Measurements from ENCODE around the gene PC.
A peak's percentile ranks its signal among the peaks of the same experiment; 100 is the strongest.

The PC gene

GRCh38 chr11:66904055-66904454 lies 54.1 kb downstream of the PC start:
- TF ChIP-seq, protein P1, sequence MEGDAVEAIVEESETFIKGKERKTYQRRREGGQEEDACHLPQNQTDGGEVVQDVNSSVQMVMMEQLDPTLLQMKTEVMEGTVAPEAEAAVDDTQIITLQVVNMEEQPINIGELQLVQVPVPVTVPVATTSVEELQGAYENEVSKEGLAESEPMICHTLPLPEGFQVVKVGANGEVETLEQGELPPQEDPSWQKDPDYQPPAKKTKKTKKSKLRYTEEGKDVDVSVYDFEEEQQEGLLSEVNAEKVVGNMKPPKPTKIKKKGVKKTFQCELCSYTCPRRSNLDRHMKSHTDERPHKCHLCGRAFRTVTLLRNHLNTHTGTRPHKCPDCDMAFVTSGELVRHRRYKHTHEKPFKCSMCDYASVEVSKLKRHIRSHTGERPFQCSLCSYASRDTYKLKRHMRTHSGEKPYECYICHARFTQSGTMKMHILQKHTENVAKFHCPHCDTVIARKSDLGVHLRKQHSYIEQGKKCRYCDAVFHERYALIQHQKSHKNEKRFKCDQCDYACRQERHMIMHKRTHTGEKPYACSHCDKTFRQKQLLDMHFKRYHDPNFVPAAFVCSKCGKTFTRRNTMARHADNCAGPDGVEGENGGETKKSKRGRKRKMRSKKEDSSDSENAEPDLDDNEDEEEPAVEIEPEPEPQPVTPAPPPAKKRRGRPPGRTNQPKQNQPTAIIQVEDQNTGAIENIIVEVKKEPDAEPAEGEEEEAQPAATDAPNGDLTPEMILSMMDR (IDR thresholded peaks at IDR 0.05; ENCODE audit: extremely low read depth, insufficient read depth, missing control alignments) = no peak
- in situ Hi-C loops (cut with MboI; ENCODE audit: low pct_unique_long_range_greater_than_20kb, low sequenced_read_pairs, unreplicated experiment) = no loop called here
- no peak for DNase-seq (ENCODE audit: low spot score)

DNA sequence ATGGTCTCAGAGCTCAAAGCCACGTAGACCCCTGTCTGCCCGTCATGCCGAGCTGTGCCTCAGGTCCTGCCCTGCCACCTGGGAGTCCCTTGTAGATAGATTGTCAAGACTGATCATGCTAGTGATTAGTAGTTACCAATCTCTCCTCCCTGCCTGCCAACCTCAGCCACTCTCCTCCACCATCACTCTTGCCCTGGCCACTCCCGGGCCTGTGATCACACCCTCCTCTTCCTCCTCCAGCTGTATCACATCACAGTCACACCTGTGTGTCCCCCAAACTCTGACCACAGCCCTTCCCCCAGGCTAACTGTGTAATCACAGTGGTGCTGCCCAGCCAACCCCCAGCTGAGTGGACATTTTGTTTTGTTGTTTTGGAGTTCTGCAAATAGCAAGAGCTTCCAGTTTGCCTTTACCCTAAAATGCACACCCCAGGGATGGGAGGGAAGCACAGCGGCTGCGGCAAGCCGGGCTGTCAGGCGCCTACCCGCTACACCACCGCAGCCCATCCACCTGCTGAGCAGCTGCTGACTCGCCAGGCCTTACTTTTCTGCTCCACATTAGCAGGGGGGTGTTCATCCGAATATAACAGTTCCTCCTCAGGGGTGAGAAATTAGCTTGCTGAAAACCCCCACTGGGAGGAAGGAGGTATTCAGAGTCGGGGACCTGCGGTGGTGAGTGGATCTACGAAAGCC lies 55.6 kb downstream of the PC start:
- no peak for DNase-seq (ENCODE audit: low spot score)
- in situ Hi-C loops (cut with MboI; ENCODE audit: low pct_unique_long_range_greater_than_20kb, low sequenced_read_pairs, unreplicated experiment) = no loop called here
- TF ChIP-seq, protein P1 (IDR thresholded peaks at IDR 0.05; ENCODE audit: extremely low read depth, insufficient read depth, missing control alignments) = no peak

DNA sequence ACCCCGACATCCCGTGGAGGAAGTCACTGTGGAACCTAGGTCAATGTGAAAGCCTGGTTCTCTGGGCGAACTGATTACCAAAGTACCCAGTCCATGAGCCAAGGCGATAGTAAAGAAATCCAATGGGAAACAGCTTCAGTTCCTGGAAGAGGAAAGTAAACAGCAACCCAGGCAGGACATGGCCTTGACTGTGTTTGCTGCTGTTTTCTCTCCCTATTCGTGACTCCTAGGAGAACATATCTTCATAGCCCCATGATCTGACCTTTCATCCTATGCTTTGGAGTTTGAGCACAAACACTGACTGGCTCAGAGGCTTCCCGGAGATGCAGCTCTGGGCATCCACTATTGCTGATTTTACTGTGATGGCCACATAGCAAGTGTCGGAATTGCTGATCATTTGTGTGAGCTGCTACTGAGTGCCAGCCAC lies 56.2 kb downstream of the PC start:
- no peak for DNase-seq (ENCODE audit: low spot score)
- TF ChIP-seq, protein P1 (IDR thresholded peaks at IDR 0.05; ENCODE audit: extremely low read depth, insufficient read depth, missing control alignments) = no peak
- in situ Hi-C loops (cut with MboI; ENCODE audit: low pct_unique_long_range_greater_than_20kb, low sequenced_read_pairs, unreplicated experiment) = no loop called here

DNA sequence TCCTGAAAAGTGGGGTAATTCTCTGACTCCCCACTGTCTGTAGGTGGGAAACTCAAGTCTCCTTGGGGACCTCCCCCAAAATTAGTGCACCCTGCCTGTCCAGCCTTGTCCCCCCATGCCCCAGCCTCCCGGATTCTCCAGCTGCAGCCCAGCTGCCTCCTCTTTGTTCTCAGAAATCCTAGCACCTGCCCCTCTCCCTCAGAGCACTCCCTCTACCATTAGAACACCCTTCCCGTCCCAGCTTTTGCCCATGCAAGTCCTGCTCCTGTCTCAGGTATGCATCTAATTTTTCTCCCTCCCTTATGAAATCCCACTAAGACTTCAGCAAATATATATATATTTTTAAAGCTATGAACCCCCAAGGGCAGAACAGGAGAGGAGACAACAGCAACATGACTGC lies 64.0 kb downstream of the PC start:
- in situ Hi-C loops (cut with MboI; ENCODE audit: low pct_unique_long_range_greater_than_20kb, low sequenced_read_pairs, unreplicated experiment) = no loop called here
- no peak for DNase-seq (ENCODE audit: low spot score)
- TF ChIP-seq, protein P1 (IDR thresholded peaks at IDR 0.05; ENCODE audit: extremely low read depth, insufficient read depth, missing control alignments) = no peak

- TF ChIP-seq, protein P1 (IDR thresholded peaks at IDR 0.05; ENCODE audit: extremely low read depth, insufficient read depth, missing control alignments) = no peak
- no peak for DNase-seq (ENCODE audit: low spot score)
- in situ Hi-C loops (cut with MboI; ENCODE audit: low pct_unique_long_range_greater_than_20kb, low sequenced_read_pairs, unreplicated experiment) = no loop called here
Observed at GRCh38 chr11:66892911-66893310, 65.3 kb downstream of the PC start.

- peak; percentile 91 for DNase-seq (ENCODE audit: low spot score)
- TF ChIP-seq, protein P1 (IDR thresholded peaks at IDR 0.05; ENCODE audit: extremely low read depth, insufficient read depth, missing control alignments) = peak; percentile 12
- in situ Hi-C loops (cut with MboI; ENCODE audit: low pct_unique_long_range_greater_than_20kb, low sequenced_read_pairs, unreplicated experiment) = no loop called here
Observed at GRCh38 chr11:66891851-66892660, 66.1 kb downstream of the PC start.

All from GM13977 (cell line).